ENCODE data around the gene CRMP1. TPM values are rescaled to one million over a fixed set of nuclear protein-coding genes. Genes with fewer than 3 reads are reported as not detected.

CRMP1 gene
- total RNA-seq, 3 donors from 2014 or later (not counting 1 experiment from before 2014, with no cell fraction given), result not detected

GRCh38 chr4:5821665-5822358 lies 71.1 kb downstream of the CRMP1 start:
- intact Hi-C loops (cut with micrococcal nuclease), result no loop called here
- Histone ChIP-seq H3K4me1 (ENCODE audit: control insufficient read depth, insufficient read depth, low read length) (peaks cover 4% of the 10 kb centered on the region), H3K36me3 (ENCODE audit: control insufficient read depth, insufficient read depth, low read length) (no peaks in the 10 kb centered on the region), H3K27me3 (ENCODE audit: control insufficient read depth, insufficient read depth, low read length) (no peaks in the 10 kb centered on the region), H3K4me3 (ENCODE audit: low read length) (no peak overlapping the region), H3K9me3 (ENCODE audit: control insufficient read depth, insufficient read depth, low read length) (no peaks in the 10 kb centered on the region), H3K27ac (ENCODE audit: low read length) (no peak overlapping the region)
- H3K4me1 Mint-ChIP-seq, result peaks cover 2 to 3% of the 10 kb centered on the region in 2 donors
- 81% methylated on average over 18 of the region's 18 CpGs for WGBS (ENCODE audit: insufficient coverage)
- no peak for DNase-seq
- H3K27ac Mint-ChIP-seq, result no peak overlapping the region
- peaks cover 0 to 4% of the 10 kb centered on the region in 2 donors for H3K27me3 Mint-ChIP-seq (ENCODE audit: low read depth in 2 of 2)
- TF ChIP-seq CTCF (IDR thresholded peaks at IDR 0.05), result peak; percentile 41
- ATAC-seq, result no peak
- H3K9me3 Mint-ChIP-seq, result no peaks in the 10 kb centered on the region
- H3K4me3 Mint-ChIP-seq, result no peak overlapping the region
- no peaks in the 10 kb centered on the region for H3K36me3 Mint-ChIP-seq

DNA sequence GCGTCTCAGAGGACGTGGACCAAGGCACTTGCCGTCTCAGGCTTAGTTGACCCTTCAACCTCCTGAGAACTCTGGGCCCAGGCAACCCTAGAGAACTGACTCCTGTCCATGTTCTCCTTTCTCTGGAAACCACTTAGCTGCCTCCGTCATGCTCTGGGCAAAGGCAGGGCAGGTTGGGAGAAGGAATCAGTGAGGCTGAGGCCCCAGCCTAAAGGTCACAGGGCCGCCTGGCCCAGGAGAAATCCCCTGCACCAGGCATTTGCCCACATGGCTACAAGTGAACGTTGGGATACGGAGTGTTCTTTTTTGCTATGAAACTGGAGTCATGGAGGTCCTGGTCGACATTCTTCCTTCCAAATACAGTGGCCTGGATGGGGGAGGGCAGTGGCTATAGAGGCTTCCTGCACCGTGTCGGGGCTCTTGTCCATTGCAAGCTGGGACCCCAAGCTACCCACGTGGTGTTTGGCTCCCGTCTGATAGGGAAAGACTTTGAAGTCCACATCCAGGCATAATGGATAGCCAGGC lies 76.0 kb downstream of the CRMP1 start:
- ATAC-seq (no peak), DNase-seq (no peak)
- Mint-ChIP-seq H3K27me3 (ENCODE audit: low read depth in 2 of 2) (peaks cover 0 to 6% of the 10 kb centered on the region in 2 donors), H3K9me3 (no peaks in the 10 kb centered on the region), H3K27ac (no peak overlapping the region), H3K4me1 (no peaks in the 10 kb centered on the region), H3K36me3 (no peaks in the 10 kb centered on the region), H3K4me3 (no peak overlapping the region)
- Histone ChIP-seq H3K4me1 (ENCODE audit: control insufficient read depth, insufficient read depth, low read length) (no peaks in the 10 kb centered on the region), H3K36me3 (ENCODE audit: control insufficient read depth, insufficient read depth, low read length) (no peaks in the 10 kb centered on the region), H3K27ac (ENCODE audit: low read length) (no peak overlapping the region), H3K9me3 (ENCODE audit: control insufficient read depth, insufficient read depth, low read length) (no peaks in the 10 kb centered on the region), H3K27me3 (ENCODE audit: control insufficient read depth, insufficient read depth, low read length) (no peaks in the 10 kb centered on the region), H3K4me3 (ENCODE audit: low read length) (no peak overlapping the region)
- TF ChIP-seq CTCF (IDR thresholded peaks at IDR 0.05), result no peak
- intact Hi-C loops (cut with micrococcal nuclease), result loop anchor here (10.0 kb wide), 1 partner anchor 822 kb away; no protein-coding TSS in a partner anchor
- WGBS (ENCODE audit: insufficient coverage), result 87% methylated on average over 12 of the region's 12 CpGs

GRCh38 chr4:5816101-5816500 lies 76.8 kb downstream of the CRMP1 start:
- H3K9me3 ChIP-seq (ENCODE audit: control insufficient read depth, insufficient read depth, low read length), result no peaks in the 10 kb centered on the region
- intact Hi-C loops (cut with micrococcal nuclease), result loop anchor here (10.0 kb wide), 1 partner anchor 821 kb away; no protein-coding TSS in a partner anchor
- no peak overlapping the region for H3K27ac ChIP-seq (ENCODE audit: low read length)
- Mint-ChIP-seq H3K36me3 (no peaks in the 10 kb centered on the region), H3K9me3 (no peaks in the 10 kb centered on the region), H3K27ac (no peak overlapping the region), H3K4me3 (no peak overlapping the region), H3K4me1 (no peaks in the 10 kb centered on the region), H3K27me3 (ENCODE audit: low read depth in 2 of 2) (peaks cover 0 to 6% of the 10 kb centered on the region in 2 donors)
- no peaks in the 10 kb centered on the region for H3K4me1 ChIP-seq (ENCODE audit: control insufficient read depth, insufficient read depth, low read length)
- H3K4me3 ChIP-seq (ENCODE audit: low read length), result no peak overlapping the region
- H3K27me3 ChIP-seq (ENCODE audit: control insufficient read depth, insufficient read depth, low read length), result no peaks in the 10 kb centered on the region
- WGBS (ENCODE audit: insufficient coverage), result 86% methylated on average over 8 of the region's 8 CpGs
- ATAC-seq, result no peak
- no peak for TF ChIP-seq CTCF (IDR thresholded peaks at IDR 0.05)
- no peak for DNase-seq
- H3K36me3 ChIP-seq (ENCODE audit: control insufficient read depth, insufficient read depth, low read length), result no peaks in the 10 kb centered on the region
